HepG2 (cell line): ENCODE data around the gene AHRR. TPM values are rescaled to one million over a fixed set of nuclear protein-coding genes. Genes with fewer than 3 reads are reported as not detected.

ENCODE experiments used
- ATAC-seq: fragments of 200-7000 bp; cut with Tn5 transposase; 3 replicates; pipeline ENCODE4 v1.9.1; 2020; ENCODE audit warnings: mild to moderate bottlenecking, moderate library complexity
- BruUV-seq: library from RNA; stranded (reverse); fragments of 400-500 nt; replicated peaks from 2 replicates; lab custom pipeline; 2021; lab: Mats Ljungman, UMichigan
- CTCF ChIA-PET: fragments of 300-600 bp; formaldehyde crosslinking; extraction: SDS; loops from one replicate; lab custom pipeline; 2021; ENCODE audit warnings: low total read pairs, inconsistent platforms, low intra/inter-chr PET ratio; lab: Yijun Ruan, JAX
- POLR2A ChIA-PET: fragments of 350-600 bp; sonication (Branson Sonifier 250); formaldehyde crosslinking; loops from one replicate; lab custom pipeline; 2020; ENCODE audit warnings: antibody characterized with exemption, inconsistent platforms; lab: Yijun Ruan, JAX
- DNase-seq: peaks from one replicate; pipeline ENCODE4 v3.0.0-alpha.2; 2015; ENCODE audit warnings: low spot score
- FAIRE-seq: peaks from 3 replicates; lab custom pipeline; 2011; peaks lifted over from hg19 to GRCh38; lab: Jason Lieb, UNC
- H2AFZ ChIP-seq: one replicate; pipeline ENCODE4 v1.6.1; 2011; ENCODE audit warnings: low read length, inconsistent platforms
- H3K27ac ChIP-seq: fragments of 300-600 bp; 3 replicates; pipeline ENCODE4 v1.8.0; 2011; ENCODE audit warnings: mixed run types, mild to moderate bottlenecking, mixed read lengths, low read length, inconsistent platforms; ENCODE audit not compliant: insufficient read depth; ENCODE audit errors: extremely low read length
- H3K27me3 ChIP-seq, 2 experiments: fragments of 200-600 bp in 1 of 2; 2 replicates in 1 of 2; 3 replicates in 1 of 2; pipeline versions ENCODE4 v1.6.0 to v1.8.0; 2011; ENCODE audit warnings: low read length in 2 of 2, mild to moderate bottlenecking in 2 of 2, moderate library complexity in 2 of 2, inconsistent platforms in 1 of 2; ENCODE audit not compliant: insufficient read depth in 2 of 2, control insufficient read depth in 1 of 2
- H3K36me3 ChIP-seq, 2 experiments: fragments of 200-600 bp in 1 of 2; replicated peaks in 1 of 2; 2 replicates in 1 of 2; 3 replicates in 1 of 2; pipeline versions ENCODE4 v1.5.1 to v1.8.0; 2011; ENCODE audit warnings: low read length in 2 of 2, inconsistent platforms in 1 of 2; ENCODE audit not compliant: insufficient read depth in 2 of 2, control insufficient read depth in 1 of 2
- H3K4me1 ChIP-seq: 2 replicates; pipeline ENCODE4 v1.5.1; 2012; ENCODE audit warnings: low read length, inconsistent platforms; ENCODE audit not compliant: insufficient read depth
- H3K4me2 ChIP-seq: 2 replicates; pipeline ENCODE4 v1.6.0; 2011; ENCODE audit warnings: low read depth, low read length, inconsistent platforms
- H3K4me3 ChIP-seq, 3 experiments: fragments of 200-600 bp in 1 of 3; sonication (generic), shearing (Covaris generic) in 1 of 3; replicated peaks in 1 of 3; 2 replicates each; pipeline ENCODE4 v1.5.1; 2011 to 2016; ENCODE audit warnings: low read length in 3 of 3, inconsistent platforms in 2 of 3, low read depth in 2 of 3, mild to moderate bottlenecking in 2 of 3, control low read depth in 1 of 3, mixed read lengths in 1 of 3; ENCODE audit not compliant: insufficient read depth in 1 of 3
- H3K79me2 ChIP-seq: one replicate; pipeline ENCODE4 v1.6.1; 2011; ENCODE audit warnings: low read length, inconsistent platforms; ENCODE audit not compliant: insufficient read depth
- H3K9ac ChIP-seq: 2 replicates; pipeline ENCODE4 v1.6.0; 2011; ENCODE audit warnings: mild to moderate bottlenecking, low read depth, low read length, inconsistent platforms; ENCODE audit not compliant: insufficient read depth
- H3K9me3 ChIP-seq: 2 replicates; pipeline ENCODE4 v1.5.1; 2012; ENCODE audit warnings: mild to moderate bottlenecking, low read length
- H4K20me1 ChIP-seq: 2 replicates; pipeline ENCODE4 v1.6.0; 2011; ENCODE audit warnings: inconsistent platforms, mild to moderate bottlenecking, low read length, moderate library complexity; ENCODE audit not compliant: insufficient read depth
- AFF4 ChIP-seq: sonication (generic); formaldehyde crosslinking; IDR thresholded peaks from 2 replicates; pipeline ENCODE4 v1.4.0; 2020; ENCODE audit warnings: missing genetic modification reagents
- E2F1 ChIP-seq: sonication (generic); formaldehyde crosslinking; IDR thresholded peaks from 2 replicates; pipeline ENCODE4 v1.5.0; 2020; ENCODE audit warnings: missing genetic modification reagents
- ERF ChIP-seq: IDR thresholded peaks from 2 replicates; pipeline ENCODE4 v1.6.1; 2018; ENCODE audit warnings: missing biosample characterization, missing genetic modification reagents
- IRF2 ChIP-seq: IDR thresholded peaks from 2 replicates; pipeline ENCODE4 v1.6.1; 2018; ENCODE audit warnings: missing genetic modification reagents, missing compliant biosample characterization
- KLF15 ChIP-seq: sonication (generic); formaldehyde crosslinking; IDR thresholded peaks from 2 replicates; pipeline ENCODE4 v1.8.1; 2023; ENCODE audit warnings: borderline replicate concordance, mild to moderate bottlenecking, inconsistent platforms, missing genetic modification reagents, mixed read lengths
- LCORL ChIP-seq, 2 experiments: fragments of 450-650 bp in 1 of 2; sonication (generic) in 1 of 2; formaldehyde crosslinking in 1 of 2; IDR thresholded peaks; 2 replicates each; pipeline versions ENCODE4 v1.5.0 to v1.6.1; 2017 to 2020; ENCODE audit warnings: antibody characterized with exemption in 1 of 2, missing genetic modification reagents in 1 of 2
- MIER2 ChIP-seq: IDR thresholded peaks from 2 replicates; pipeline ENCODE4 v1.6.1; 2016; ENCODE audit warnings: missing biosample characterization, missing genetic modification reagents
- MIER3 ChIP-seq: IDR thresholded peaks from 2 replicates; pipeline ENCODE4 v1.6.1; 2016; ENCODE audit warnings: missing compliant biosample characterization, borderline replicate concordance
- SP1 ChIP-seq, 2 experiments: fragments of 450-650 bp in 1 of 2; sonication (generic) in 1 of 2; formaldehyde crosslinking in 1 of 2; IDR thresholded peaks; 2 replicates each; pipeline versions ENCODE4 v1.4.0 to v1.6.1; 2016 to 2020; ENCODE audit warnings: missing genetic modification reagents in 1 of 2
- ZMYM2 ChIP-seq: sonication (generic); formaldehyde crosslinking; IDR thresholded peaks from 2 replicates; pipeline ENCODE4 v1.8.0; 2022; ENCODE audit warnings: mild to moderate bottlenecking, missing genetic modification reagents
- ZNF501 ChIP-seq: sonication (generic); formaldehyde crosslinking; IDR thresholded peaks from 2 replicates; pipeline ENCODE4 v1.5.1; 2020; ENCODE audit warnings: mild to moderate bottlenecking, moderate library complexity, missing genetic modification reagents
- ZNF556 ChIP-seq: sonication (generic); formaldehyde crosslinking; IDR thresholded peaks from 2 replicates; pipeline ENCODE4 v1.4.0; 2020; ENCODE audit warnings: mild to moderate bottlenecking, missing genetic modification reagents, borderline replicate concordance
- ZSCAN30 ChIP-seq: sonication (generic); formaldehyde crosslinking; IDR thresholded peaks from 2 replicates; pipeline ENCODE4 v1.5.0; 2020; ENCODE audit warnings: mild to moderate bottlenecking, missing genetic modification reagents
- WGBS: methylation state at CpG from one replicate; pipeline ENCODE4 v1.1.6; 2017; ENCODE audit warnings: low lambda C conversion rate; 5-methylcytosine and 5-hydroxymethylcytosine counted together
- in situ Hi-C: cut with HindIII; loops from 2 replicates; pipeline ENCODE4 v1.10.0; 2017; ENCODE audit warnings: low pct_unique_long_range_greater_than_20kb; ENCODE audit not compliant: extremely low pct_ligation_motif_present
- intact Hi-C: fragments of 100-400 bp; cut with micrococcal nuclease; formaldehyde crosslinking; loops from one replicate; pipeline ENCODE4 v1.10.0; 2022; ENCODE audit not compliant: unreplicated experiment
- polyA plus RNA-seq, 8 experiments: library from polyadenylated mRNA; depleted of rRNA in 3 of 8; stranded (reverse) in 7 of 8; unstranded in 1 of 8; fragments of >200 nt; fragmentation: Illumina TruSeq in 4 of 8; extraction: Trizol in 4 of 8; gene quantifications; 2 replicates each; pipeline versions ENCODE4 v1.2.1 to v1.2.3, GENCODE V29; 2011 to 2016; ENCODE audit warnings: low read depth in 4 of 8, missing spikeins in 1 of 8, mixed read lengths in 1 of 8; ENCODE audit not compliant: insufficient read depth in 1 of 8
- total RNA-seq, 5 experiments: library from RNA; depleted of rRNA; stranded (reverse); fragments of >200 nt; fragmentation: Illumina TruSeq; extraction: Trizol; gene quantifications; 2 replicates each; pipeline ENCODE4 v1.2.3, GENCODE V29; 2016; ENCODE audit warnings: low read depth in 1 of 5
- TF ChIP-seq, protein P1 (sequence below): sonication (generic); formaldehyde crosslinking; IDR thresholded peaks from 2 replicates; pipeline ENCODE4 v1.4.0; 2020; ENCODE audit warnings: low read depth, mild to moderate bottlenecking, missing genetic modification reagents

Gene AHRR
- total and polyA plus RNA-seq, 2 of the 13 experiments (the other 11 are each of a cell fraction or from before 2014, with no cell fraction given): 0.28 to 0.35 TPM

DNA sequence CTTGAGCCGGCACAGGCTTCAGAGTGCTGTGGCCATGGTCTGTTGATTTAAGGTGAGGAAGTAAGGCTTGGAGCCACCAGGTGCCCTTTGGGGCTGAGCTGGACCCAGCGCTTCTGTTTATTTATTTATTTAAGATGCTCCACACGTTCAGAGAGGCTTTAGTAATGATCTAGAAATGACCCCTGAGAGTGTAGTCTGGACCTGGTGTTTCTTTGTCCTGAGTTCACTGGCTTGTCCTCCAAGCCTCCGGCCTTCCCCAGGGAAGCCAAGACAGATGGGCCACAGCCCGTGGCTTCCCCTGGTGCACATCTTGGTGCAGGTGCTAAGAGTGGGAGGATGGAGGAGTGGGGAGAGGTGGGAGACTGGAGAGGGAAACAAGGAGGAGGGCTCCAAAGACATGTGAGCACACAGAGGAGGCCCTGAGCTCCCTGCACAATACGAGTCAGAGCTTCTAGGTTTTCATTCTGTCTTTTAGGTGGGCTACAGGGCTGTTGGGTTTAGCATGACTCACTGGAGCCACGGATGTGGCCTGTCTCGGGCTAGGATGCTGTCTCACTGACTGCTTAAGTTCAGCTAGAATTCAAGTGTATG, 56.9 kb downstream of the AHRR start:
- no TSS peak for BruUV-seq
- no peak for DNase-seq

More for the DNA sequence above, 56.9 kb downstream of the AHRR start:
- H2AFZ ChIP-seq: no peak overlapping the region
- no peaks in the 10 kb centered on the region for H3K9me3 ChIP-seq
- no peak for FAIRE-seq
- H4K20me1 ChIP-seq: no peaks in the 10 kb centered on the region
- CTCF ChIA-PET: no interaction called here
- H3K36me3 ChIP-seq: no peaks in the 10 kb centered on the region
- H3K27ac ChIP-seq: no peak overlapping the region
- H3K79me2 ChIP-seq: no peaks in the 10 kb centered on the region
- 0 out of 5 replicates have a peak, but pooled peaks cover 0 to 2% of the 10 kb centered on the region in 2 experiments for H3K27me3 ChIP-seq
- no peaks in the 10 kb centered on the region for H3K4me1 ChIP-seq
- intact Hi-C loops (no loop called here), in situ Hi-C loops (no loop called here)
- TF ChIP-seq AFF4 (CRISPR knock-in tag) (no peak), MIER2 (CRISPR knock-in tag) (no peak), SP1 (IDR thresholded peaks at IDR 0.05) (no peak), SP1 (CRISPR knock-in tag; IDR thresholded peaks at IDR 0.05) (no peak), IRF2 (no peak), ZNF556 (CRISPR knock-in tag) (no peak), E2F1 (CRISPR knock-in tag) (no peak), ZSCAN30 (CRISPR knock-in tag) (no peak), MIER3 (CRISPR knock-in tag) (no peak), ZNF501 (CRISPR knock-in tag) (no peak), ZMYM2 (CRISPR knock-in tag) (no peak), LCORL (IDR thresholded peaks at IDR 0.05) (no peak), LCORL (CRISPR knock-in tag; IDR thresholded peaks at IDR 0.05) (no peak), ERF (CRISPR knock-in tag) (no peak), KLF15 (CRISPR knock-in tag) (no peak)
- TF ChIP-seq, protein P1, sequence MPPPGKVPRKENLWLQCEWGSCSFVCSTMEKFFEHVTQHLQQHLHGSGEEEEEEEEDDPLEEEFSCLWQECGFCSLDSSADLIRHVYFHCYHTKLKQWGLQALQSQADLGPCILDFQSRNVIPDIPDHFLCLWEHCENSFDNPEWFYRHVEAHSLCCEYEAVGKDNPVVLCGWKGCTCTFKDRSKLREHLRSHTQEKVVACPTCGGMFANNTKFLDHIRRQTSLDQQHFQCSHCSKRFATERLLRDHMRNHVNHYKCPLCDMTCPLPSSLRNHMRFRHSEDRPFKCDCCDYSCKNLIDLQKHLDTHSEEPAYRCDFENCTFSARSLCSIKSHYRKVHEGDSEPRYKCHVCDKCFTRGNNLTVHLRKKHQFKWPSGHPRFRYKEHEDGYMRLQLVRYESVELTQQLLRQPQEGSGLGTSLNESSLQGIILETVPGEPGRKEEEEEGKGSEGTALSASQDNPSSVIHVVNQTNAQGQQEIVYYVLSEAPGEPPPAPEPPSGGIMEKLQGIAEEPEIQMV (CRISPR knock-in tag): no peak
- POLR2A ChIA-PET: no interaction called here
- H3K4me2 ChIP-seq: no peak overlapping the region
- no peak; the same call in 2 of the 3 replicates for ATAC-seq
- no peak overlapping the region for H3K9ac ChIP-seq
- no peak overlapping the region for H3K4me3 ChIP-seq
- 36% methylated on average over 8 of the region's 8 CpGs for WGBS
